Vagina (tissue), 2 donors: ENCODE data around the gene TNK1. TPM values are rescaled to one million over a fixed set of nuclear protein-coding genes. Genes with fewer than 3 reads are reported as not detected.

ENCODE experiments used
- DNase-seq, 2 donors: peaks; one replicate each; pipeline ENCODE4 v3.0.0-alpha.2; 2017; ENCODE audit errors: extremely low spot score in 2 of 2
- H3K27ac ChIP-seq: fragments of 200-600 bp; sonication (generic); one replicate; pipeline ENCODE4 v1.5.1; 2019
- H3K27me3 ChIP-seq: fragments of 200-600 bp; sonication (generic); one replicate; pipeline ENCODE4 v1.5.1; 2019
- H3K36me3 ChIP-seq, 2 donors: fragments of 200-600 bp; sonication (generic); one replicate each; pipeline ENCODE4 v1.5.1; 2017 to 2019
- H3K4me1 ChIP-seq: fragments of 200-600 bp; sonication (generic); one replicate; pipeline ENCODE4 v1.5.1; 2019
- H3K4me3 ChIP-seq, 2 donors: fragments of 200-600 bp; sonication (generic); 1 replicate in 1 of 2; 2 replicates in 1 of 2; pipeline ENCODE4 v1.5.1; 2016 to 2019
- H3K9me3 ChIP-seq: fragments of 200-600 bp; sonication (generic); one replicate; pipeline ENCODE4 v1.5.1; 2019
- POLR2A ChIP-seq, 2 donors: fragments of 450-650 bp; IDR thresholded peaks; one replicate each; pipeline ENCODE4 v1.6.1; 2017; ENCODE audit warnings: antibody characterized with exemption in 2 of 2, mild to moderate bottlenecking in 2 of 2, moderate library complexity in 2 of 2
- POLR2AphosphoS5 ChIP-seq, 2 donors: sonication (generic); formaldehyde crosslinking; IDR thresholded peaks; one replicate each; pipeline ENCODE4 v1.9.0; 2017; ENCODE audit warnings: antibody characterized with exemption in 2 of 2, mild to moderate bottlenecking in 2 of 2, low read depth in 1 of 2; ENCODE audit not compliant: insufficient read depth in 1 of 2
- intact Hi-C: fragments of 100-400 bp; cut with DNase I; formaldehyde crosslinking; loops from one replicate; pipeline ENCODE4 v1.15.1; 2023
- total RNA-seq: library from RNA; depleted of rRNA; stranded (reverse); fragments of >200 nt; gene quantifications from one replicate; pipeline ENCODE4 v1.2.3, GENCODE V29; 2016
- TF ChIP-seq, protein P1 (sequence below), 3 experiments: fragments of 450-650 bp in 2 of 3; fragments of 200-600 bp in 1 of 3; sonication (generic) in 1 of 3; IDR thresholded peaks; one replicate each; pipeline ENCODE4 v1.5.1; 2017 to 2019; ENCODE audit warnings: antibody characterized with exemption in 3 of 3, mild to moderate bottlenecking in 2 of 3, moderate library complexity in 2 of 3

TNK1 gene
- total RNA-seq, 1 donor from 2014 or later: 10.1 TPM

DNA sequence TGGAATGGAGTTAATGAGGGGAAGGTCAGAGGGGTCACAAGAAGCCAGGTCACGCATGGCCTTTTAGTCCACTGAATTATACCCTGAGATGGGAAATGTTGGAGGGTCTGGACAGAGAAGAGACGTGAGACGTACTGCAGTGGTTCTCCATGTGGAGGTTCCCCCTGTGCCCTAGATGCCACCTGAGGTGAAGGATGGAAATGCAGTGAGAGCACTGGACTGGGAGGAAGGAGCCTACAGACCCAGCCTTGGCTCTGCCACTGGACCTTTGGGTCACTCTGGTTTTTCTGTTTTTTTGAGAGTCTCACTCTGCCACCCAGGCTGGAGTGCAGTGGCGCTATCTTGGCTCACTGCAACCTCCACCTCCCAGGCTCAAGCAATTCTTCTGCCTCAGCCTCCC is 15.3 kb downstream of the TNK1 start:
- no peak for DNase-seq
- Histone ChIP-seq H3K27me3 (no peaks in the 10 kb centered on the region), H3K27ac (no peak overlapping the region), H3K36me3 (peaks cover 0 to under 1% of the 10 kb centered on the region in 2 donors), H3K4me1 (peaks cover 23% of the 10 kb centered on the region), H3K9me3 (no peaks in the 10 kb centered on the region), H3K4me3 (no peak overlapping the region)
- intact Hi-C loops: no loop called here
- no peak for TF ChIP-seq POLR2A (IDR thresholded peaks at IDR 0.05)
- TF ChIP-seq, protein P1, sequence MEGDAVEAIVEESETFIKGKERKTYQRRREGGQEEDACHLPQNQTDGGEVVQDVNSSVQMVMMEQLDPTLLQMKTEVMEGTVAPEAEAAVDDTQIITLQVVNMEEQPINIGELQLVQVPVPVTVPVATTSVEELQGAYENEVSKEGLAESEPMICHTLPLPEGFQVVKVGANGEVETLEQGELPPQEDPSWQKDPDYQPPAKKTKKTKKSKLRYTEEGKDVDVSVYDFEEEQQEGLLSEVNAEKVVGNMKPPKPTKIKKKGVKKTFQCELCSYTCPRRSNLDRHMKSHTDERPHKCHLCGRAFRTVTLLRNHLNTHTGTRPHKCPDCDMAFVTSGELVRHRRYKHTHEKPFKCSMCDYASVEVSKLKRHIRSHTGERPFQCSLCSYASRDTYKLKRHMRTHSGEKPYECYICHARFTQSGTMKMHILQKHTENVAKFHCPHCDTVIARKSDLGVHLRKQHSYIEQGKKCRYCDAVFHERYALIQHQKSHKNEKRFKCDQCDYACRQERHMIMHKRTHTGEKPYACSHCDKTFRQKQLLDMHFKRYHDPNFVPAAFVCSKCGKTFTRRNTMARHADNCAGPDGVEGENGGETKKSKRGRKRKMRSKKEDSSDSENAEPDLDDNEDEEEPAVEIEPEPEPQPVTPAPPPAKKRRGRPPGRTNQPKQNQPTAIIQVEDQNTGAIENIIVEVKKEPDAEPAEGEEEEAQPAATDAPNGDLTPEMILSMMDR (IDR thresholded peaks at IDR 0.05): no peak
- TF ChIP-seq POLR2AphosphoS5 (IDR thresholded peaks at IDR 0.05; ENCODE audit: insufficient read depth in 1 of 2, low read depth in 1 of 2): no peak

DNA sequence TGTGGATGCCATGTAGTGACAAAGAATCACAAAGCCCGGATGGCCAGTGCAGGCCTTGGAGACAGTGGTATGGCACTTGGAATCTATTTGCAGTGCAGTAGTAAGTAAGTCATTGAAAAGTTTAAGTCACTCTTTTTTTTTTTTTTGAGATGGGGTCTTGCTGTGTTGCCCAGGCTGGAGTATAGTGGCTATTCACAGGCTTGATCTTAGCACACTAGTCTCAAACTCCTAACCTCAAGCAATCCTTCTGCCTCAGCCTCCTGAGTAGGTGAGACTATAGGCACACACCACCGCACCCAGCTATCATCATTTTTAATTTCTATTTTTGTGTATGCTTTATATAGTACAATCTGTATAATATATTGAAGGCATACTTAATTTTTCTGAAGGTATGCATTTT is 17.7 kb downstream of the TNK1 start:
- intact Hi-C loops: no loop called here
- no peak for DNase-seq
- no peaks in the 10 kb centered on the region for H3K36me3 ChIP-seq
- H3K4me3 ChIP-seq: no peak overlapping the region
- no peaks in the 10 kb centered on the region for H3K27me3 ChIP-seq
- no peak overlapping the region for H3K27ac ChIP-seq
- H3K4me1 ChIP-seq: peaks cover 23% of the 10 kb centered on the region
- TF ChIP-seq, protein P1 (IDR thresholded peaks at IDR 0.05): no peak
- TF ChIP-seq POLR2A (IDR thresholded peaks at IDR 0.05) (no peak), POLR2AphosphoS5 (IDR thresholded peaks at IDR 0.05; ENCODE audit: insufficient read depth in 1 of 2, low read depth in 1 of 2) (no peak)
- H3K9me3 ChIP-seq: no peaks in the 10 kb centered on the region

DNA sequence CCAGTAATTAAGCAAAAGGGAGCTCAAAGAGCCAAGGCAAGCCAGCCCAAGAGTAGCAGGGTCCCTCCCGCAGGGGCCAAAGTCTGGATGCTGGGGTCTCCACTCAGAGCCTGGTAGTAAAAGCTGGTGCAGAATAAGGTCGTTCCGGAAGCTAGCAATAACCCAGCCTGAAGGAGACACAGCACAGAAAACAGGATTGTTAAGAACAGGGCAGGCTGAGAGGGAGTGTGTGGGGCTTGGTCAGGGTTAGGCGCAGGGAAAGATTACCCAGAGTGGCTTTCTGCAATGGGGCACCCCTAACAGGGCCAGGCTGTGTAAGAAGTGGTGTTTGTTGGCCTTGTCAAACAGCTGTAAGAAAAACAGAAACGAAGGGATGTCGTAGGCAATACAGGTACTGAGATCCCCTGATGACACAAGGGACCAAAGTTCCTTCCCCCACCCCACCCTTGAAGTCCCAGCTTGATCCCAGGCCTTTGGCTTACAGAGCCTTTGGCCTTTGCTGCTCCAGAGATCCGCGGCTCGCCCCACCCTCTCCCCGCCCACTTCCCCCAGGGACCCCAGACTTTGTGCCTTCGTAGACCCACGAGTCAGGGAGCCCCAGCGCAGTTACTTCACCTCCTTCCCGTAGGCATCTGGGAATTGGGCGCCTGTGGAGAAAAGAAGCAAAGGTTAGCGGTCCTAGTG is 22.3 kb downstream of the TNK1 start:
- no peaks in the 10 kb centered on the region for H3K36me3 ChIP-seq
- no peaks in the 10 kb centered on the region for H3K27me3 ChIP-seq
- H3K4me3 ChIP-seq: peak overlapping the region; percentile 87 to 98
- TF ChIP-seq POLR2AphosphoS5 (IDR thresholded peaks at IDR 0.05; ENCODE audit: insufficient read depth in 1 of 2, low read depth in 1 of 2) (no peak), POLR2A (IDR thresholded peaks at IDR 0.05) (no peak)
- TF ChIP-seq, protein P1 (IDR thresholded peaks at IDR 0.05): no peak
- peak in 1 of 2 donors; percentile 93 for DNase-seq
- H3K9me3 ChIP-seq: no peaks in the 10 kb centered on the region
- H3K4me1 ChIP-seq: peaks cover 34% of the 10 kb centered on the region
- peak overlapping the region; percentile 98 for H3K27ac ChIP-seq
- intact Hi-C loops: no loop called here

DNA sequence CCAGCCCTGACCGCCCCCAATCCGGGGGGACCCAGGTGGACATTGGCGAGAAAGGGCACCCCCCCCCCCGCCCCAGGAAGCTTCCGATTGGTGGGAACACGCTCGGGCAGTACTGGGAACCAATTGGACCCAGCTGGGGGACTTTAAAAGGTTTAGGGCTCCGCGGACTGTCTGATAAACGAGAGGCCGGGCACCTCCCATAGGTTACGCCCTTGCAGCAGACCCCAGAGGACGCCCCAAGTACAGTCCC is 22.8 kb downstream of the TNK1 start:
- intact Hi-C loops: no loop called here
- Histone ChIP-seq H3K27ac (peak overlapping the region; percentile 98), H3K27me3 (no peaks in the 10 kb centered on the region), H3K9me3 (no peaks in the 10 kb centered on the region), H3K36me3 (peaks cover 0 to 2% of the 10 kb centered on the region in 2 donors), H3K4me1 (peaks cover 34% of the 10 kb centered on the region), H3K4me3 (peak overlapping the region; percentile 87 to 98)
- no peak for DNase-seq
- TF ChIP-seq POLR2A (IDR thresholded peaks at IDR 0.05): no peak
- no peak for TF ChIP-seq POLR2AphosphoS5 (IDR thresholded peaks at IDR 0.05; ENCODE audit: insufficient read depth in 1 of 2, low read depth in 1 of 2)
- TF ChIP-seq, protein P1 (IDR thresholded peaks at IDR 0.05): no peak

DNA sequence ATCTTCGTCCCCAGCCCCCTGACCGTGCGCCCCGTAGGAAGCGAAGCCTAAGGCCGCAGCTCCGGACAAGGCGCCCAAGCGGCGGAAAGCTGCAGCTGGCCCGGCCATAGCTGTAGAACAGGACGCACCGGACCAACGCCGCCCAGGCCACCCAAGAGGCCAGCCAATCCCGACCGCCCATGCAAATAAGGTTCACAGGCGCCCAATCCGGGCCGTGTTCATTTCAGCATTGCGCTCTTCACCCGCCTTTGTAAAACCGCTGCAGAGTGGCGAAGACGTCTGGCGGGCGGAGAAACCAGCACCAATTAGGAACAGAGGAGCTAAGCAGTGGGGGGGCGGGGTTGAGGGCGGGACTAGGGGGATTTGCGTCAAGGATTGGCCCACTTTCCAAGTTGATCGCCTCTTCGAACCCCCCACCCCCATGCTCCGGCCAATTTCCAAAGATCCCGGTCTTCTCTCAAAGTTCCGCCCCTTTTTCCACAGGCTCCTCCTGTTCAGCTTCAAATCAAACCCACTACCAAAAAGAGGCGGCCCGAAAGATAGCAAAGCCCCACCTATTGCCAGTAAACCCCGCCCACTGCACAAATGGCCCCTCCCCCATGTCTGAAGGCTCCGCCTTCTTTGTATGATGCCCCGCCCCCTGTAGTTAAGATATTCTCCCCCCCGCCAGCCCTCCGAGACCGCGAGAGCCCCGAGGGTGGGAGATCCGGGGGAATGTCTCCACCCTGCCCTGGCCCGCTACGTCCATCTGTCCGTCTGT is 23.3 kb downstream of the TNK1 start, which contains the start of gene TMEM256:
TMEM256 (minus strand) TSS at position 121 of the 760 bp plus-strand sequence; CDS start at position 108, 13 bp downstream.
- H3K36me3 ChIP-seq: peaks cover 0 to 7% of the 10 kb centered on the region in 2 donors
- TF ChIP-seq POLR2A (IDR thresholded peaks at IDR 0.05): peak; percentile 73 to 97
- TF ChIP-seq, protein P1 (IDR thresholded peaks at IDR 0.05): no peak
- TF ChIP-seq POLR2AphosphoS5 (IDR thresholded peaks at IDR 0.05; ENCODE audit: insufficient read depth in 1 of 2, low read depth in 1 of 2): peak; percentile 93 to 98
- DNase-seq: peak; percentile 99 to 100
- H3K9me3 ChIP-seq: no peaks in the 10 kb centered on the region
- no peaks in the 10 kb centered on the region for H3K27me3 ChIP-seq
- peaks cover 34% of the 10 kb centered on the region for H3K4me1 ChIP-seq
- H3K27ac ChIP-seq: peak within 1 kb of the TSS; percentile 98
- intact Hi-C loops: no loop called here
- peak within 1 kb of the TSS; percentile 87 to 98 for H3K4me3 ChIP-seq
